ENCODE results near the gene CTSE.

GRCh38 chr1:206020393-206021007 lies 3.2 kb downstream of the CTSE start:
- TF ChIP-seq POLR2AphosphoS5 (IDR thresholded peaks at IDR 0.05; ENCODE audit: low read depth) (no peak), CTCF (conservative IDR thresholded peaks at IDR 0.05; ENCODE audit: low read depth in 2 of 2) (no peak), CREB1 (CRISPR knock-in tag; IDR thresholded peaks at IDR 0.05; ENCODE audit: low read depth) (no peak), EZH2 (IDR thresholded peaks at IDR 0.05; ENCODE audit: low read depth, unreplicated experiment) (no peak), EZH2phosphoT487 (IDR thresholded peaks at IDR 0.05; ENCODE audit: unreplicated experiment) (no peak), STAT1 (IDR thresholded peaks at IDR 0.05; ENCODE audit: unreplicated experiment) (no peak), ETS1 (IDR thresholded peaks at IDR 0.05) (no peak), ZNF331 (CRISPR knock-in tag; IDR thresholded peaks at IDR 0.05; ENCODE audit: low read depth) (no peak), JUNB (IDR thresholded peaks at IDR 0.05; ENCODE audit: unreplicated experiment) (no peak), NANOG (IDR thresholded peaks at IDR 0.05; ENCODE audit: borderline replicate concordance) (no peak), ZNF114 (CRISPR knock-in tag; IDR thresholded peaks at IDR 0.05) (no peak)
- TF ChIP-seq, protein P1, sequence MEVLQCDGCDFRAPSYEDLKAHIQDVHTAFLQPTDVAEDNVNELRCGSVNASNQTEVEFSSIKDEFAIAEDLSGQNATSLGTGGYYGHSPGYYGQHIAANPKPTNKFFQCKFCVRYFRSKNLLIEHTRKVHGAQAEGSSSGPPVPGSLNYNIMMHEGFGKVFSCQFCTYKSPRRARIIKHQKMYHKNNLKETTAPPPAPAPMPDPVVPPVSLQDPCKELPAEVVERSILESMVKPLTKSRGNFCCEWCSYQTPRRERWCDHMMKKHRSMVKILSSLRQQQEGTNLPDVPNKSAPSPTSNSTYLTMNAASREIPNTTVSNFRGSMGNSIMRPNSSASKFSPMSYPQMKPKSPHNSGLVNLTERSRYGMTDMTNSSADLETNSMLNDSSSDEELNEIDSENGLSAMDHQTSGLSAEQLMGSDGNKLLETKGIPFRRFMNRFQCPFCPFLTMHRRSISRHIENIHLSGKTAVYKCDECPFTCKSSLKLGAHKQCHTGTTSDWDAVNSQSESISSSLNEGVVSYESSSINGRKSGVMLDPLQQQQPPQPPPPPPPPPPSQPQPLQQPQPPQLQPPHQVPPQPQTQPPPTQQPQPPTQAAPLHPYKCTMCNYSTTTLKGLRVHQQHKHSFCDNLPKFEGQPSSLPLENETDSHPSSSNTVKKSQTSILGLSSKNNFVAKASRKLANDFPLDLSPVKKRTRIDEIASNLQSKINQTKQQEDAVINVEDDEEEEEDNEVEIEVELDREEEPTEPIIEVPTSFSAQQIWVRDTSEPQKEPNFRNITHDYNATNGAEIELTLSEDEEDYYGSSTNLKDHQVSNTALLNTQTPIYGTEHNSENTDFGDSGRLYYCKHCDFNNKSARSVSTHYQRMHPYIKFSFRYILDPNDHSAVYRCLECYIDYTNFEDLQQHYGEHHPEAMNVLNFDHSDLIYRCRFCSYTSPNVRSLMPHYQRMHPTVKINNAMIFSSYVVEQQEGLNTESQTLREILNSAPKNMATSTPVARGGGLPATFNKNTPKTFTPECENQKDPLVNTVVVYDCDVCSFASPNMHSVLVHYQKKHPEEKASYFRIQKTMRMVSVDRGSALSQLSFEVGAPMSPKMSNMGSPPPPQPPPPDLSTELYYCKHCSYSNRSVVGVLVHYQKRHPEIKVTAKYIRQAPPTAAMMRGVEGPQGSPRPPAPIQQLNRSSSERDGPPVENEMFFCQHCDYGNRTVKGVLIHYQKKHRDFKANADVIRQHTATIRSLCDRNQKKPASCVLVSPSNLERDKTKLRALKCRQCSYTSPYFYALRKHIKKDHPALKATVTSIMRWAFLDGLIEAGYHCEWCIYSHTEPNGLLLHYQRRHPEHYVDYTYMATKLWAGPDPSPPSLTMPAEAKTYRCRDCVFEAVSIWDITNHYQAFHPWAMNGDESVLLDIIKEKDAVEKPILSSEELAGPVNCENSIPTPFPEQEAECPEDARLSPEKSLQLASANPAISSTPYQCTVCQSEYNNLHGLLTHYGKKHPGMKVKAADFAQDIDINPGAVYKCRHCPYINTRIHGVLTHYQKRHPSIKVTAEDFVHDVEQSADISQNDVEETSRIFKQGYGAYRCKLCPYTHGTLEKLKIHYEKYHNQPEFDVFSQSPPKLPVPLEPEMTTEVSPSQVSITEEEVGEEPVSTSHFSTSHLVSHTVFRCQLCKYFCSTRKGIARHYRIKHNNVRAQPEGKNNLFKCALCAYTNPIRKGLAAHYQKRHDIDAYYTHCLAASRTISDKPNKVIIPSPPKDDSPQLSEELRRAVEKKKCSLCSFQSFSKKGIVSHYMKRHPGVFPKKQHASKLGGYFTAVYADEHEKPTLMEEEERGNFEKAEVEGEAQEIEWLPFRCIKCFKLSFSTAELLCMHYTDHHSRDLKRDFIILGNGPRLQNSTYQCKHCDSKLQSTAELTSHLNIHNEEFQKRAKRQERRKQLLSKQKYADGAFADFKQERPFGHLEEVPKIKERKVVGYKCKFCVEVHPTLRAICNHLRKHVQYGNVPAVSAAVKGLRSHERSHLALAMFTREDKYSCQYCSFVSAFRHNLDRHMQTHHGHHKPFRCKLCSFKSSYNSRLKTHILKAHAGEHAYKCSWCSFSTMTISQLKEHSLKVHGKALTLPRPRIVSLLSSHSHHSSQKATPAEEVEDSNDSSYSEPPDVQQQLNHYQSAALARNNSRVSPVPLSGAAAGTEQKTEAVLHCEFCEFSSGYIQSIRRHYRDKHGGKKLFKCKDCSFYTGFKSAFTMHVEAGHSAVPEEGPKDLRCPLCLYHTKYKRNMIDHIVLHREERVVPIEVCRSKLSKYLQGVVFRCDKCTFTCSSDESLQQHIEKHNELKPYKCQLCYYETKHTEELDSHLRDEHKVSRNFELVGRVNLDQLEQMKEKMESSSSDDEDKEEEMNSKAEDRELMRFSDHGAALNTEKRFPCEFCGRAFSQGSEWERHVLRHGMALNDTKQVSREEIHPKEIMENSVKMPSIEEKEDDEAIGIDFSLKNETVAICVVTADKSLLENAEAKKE (CRISPR knock-in tag; IDR thresholded peaks at IDR 0.05) = no peak
- TF ChIP-seq, protein P2, sequence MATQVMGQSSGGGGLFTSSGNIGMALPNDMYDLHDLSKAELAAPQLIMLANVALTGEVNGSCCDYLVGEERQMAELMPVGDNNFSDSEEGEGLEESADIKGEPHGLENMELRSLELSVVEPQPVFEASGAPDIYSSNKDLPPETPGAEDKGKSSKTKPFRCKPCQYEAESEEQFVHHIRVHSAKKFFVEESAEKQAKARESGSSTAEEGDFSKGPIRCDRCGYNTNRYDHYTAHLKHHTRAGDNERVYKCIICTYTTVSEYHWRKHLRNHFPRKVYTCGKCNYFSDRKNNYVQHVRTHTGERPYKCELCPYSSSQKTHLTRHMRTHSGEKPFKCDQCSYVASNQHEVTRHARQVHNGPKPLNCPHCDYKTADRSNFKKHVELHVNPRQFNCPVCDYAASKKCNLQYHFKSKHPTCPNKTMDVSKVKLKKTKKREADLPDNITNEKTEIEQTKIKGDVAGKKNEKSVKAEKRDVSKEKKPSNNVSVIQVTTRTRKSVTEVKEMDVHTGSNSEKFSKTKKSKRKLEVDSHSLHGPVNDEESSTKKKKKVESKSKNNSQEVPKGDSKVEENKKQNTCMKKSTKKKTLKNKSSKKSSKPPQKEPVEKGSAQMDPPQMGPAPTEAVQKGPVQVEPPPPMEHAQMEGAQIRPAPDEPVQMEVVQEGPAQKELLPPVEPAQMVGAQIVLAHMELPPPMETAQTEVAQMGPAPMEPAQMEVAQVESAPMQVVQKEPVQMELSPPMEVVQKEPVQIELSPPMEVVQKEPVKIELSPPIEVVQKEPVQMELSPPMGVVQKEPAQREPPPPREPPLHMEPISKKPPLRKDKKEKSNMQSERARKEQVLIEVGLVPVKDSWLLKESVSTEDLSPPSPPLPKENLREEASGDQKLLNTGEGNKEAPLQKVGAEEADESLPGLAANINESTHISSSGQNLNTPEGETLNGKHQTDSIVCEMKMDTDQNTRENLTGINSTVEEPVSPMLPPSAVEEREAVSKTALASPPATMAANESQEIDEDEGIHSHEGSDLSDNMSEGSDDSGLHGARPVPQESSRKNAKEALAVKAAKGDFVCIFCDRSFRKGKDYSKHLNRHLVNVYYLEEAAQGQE (IDR thresholded peaks at IDR 0.05; ENCODE audit: unreplicated experiment) = no peak
